ENCODE measurements around the gene DHX29. TPM values are rescaled to one million over a fixed set of nuclear protein-coding genes. Genes with fewer than 3 reads are reported as not detected.
A peak's percentile ranks its signal among the peaks of the same experiment; 100 is the strongest.

DHX29 gene
- total RNA-seq, 4 donors from 2014 or later, result 33.1 to 44.6 (median 41.0) TPM

DNA sequence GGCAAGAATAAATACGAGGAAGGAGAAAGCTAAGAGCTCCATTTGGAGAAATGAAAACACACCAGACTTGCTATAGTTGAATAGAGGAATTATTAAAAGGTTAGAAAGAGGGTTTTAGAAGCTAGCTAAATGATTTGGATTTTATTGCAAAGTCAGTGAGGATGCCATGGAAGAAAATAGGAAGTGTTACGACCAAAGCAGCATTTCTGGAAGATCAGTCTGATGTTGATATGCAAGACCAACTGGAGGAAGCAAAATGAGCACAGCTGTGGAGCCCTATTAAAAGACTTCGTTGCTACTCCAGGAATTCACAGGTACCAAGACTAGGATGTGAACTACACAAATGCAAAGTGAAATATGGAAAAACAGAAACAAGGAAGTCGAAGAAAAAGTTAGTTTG is 2.1 kb downstream of the DHX29 start:
- Histone ChIP-seq H3K36me3 (no peaks in the 10 kb centered on the region), H3K4me3 (peak overlapping the region in 2 of 4 donors; percentile 64 to 91), H3K27ac (no peak overlapping the region), H3K9me3 (no peaks in the 10 kb centered on the region), H3K4me1 (peaks cover 39 to 57% of the 10 kb centered on the region in 2 donors), H3K27me3 (no peaks in the 10 kb centered on the region)
- no peak for TF ChIP-seq POLR2A (IDR thresholded peaks at IDR 0.05)
- TF ChIP-seq, protein P1, sequence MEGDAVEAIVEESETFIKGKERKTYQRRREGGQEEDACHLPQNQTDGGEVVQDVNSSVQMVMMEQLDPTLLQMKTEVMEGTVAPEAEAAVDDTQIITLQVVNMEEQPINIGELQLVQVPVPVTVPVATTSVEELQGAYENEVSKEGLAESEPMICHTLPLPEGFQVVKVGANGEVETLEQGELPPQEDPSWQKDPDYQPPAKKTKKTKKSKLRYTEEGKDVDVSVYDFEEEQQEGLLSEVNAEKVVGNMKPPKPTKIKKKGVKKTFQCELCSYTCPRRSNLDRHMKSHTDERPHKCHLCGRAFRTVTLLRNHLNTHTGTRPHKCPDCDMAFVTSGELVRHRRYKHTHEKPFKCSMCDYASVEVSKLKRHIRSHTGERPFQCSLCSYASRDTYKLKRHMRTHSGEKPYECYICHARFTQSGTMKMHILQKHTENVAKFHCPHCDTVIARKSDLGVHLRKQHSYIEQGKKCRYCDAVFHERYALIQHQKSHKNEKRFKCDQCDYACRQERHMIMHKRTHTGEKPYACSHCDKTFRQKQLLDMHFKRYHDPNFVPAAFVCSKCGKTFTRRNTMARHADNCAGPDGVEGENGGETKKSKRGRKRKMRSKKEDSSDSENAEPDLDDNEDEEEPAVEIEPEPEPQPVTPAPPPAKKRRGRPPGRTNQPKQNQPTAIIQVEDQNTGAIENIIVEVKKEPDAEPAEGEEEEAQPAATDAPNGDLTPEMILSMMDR (IDR thresholded peaks at IDR 0.05 in 4 of 5, conservative IDR thresholded peaks at IDR 0.05 in 1 of 5), result no peak
- DNase-seq, result no peak
- no peak for ATAC-seq
- in situ Hi-C loops (cut with MboI; ENCODE audit: low sequenced_read_pairs in 4 of 4) (loop anchor here in 2 of 4 donors (25.0 kb wide), 2 partner anchors 657 to 1907 kb away; no protein-coding TSS in a partner anchor), intact Hi-C loops (cut with DNase I; ENCODE audit: low total_unique reads) (loop anchor here (5.0 to 10.0 kb wide), 3 partner anchors 133 to 1609 kb away; partner anchors contain the start of genes CDC20B and PLPP1)

DNA sequence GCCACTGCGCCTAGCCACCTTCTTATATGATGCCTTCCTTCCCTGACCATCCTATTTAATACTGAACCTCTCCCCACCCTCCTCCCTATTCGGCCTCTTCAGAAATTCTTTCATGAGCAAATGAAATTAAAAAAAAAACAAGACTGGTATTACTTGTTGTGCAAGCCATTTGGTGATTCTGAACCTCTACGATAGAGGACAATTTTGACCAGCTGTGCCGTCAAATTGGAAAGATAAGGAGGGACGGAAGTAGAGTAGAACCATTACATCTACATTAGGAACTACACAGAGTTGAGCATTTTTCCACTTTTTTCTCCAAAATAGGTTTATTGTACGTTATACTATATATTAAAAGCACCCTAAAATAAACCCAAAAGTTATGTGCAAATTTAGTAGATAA is 2.9 kb downstream of the DHX29 start:
- DNase-seq, result no peak
- intact Hi-C loops (cut with DNase I; ENCODE audit: low total_unique reads), result loop anchor here (10.0 kb wide), 2 partner anchors 230 to 1610 kb away; partner anchors contain the start of gene PLPP1
- TF ChIP-seq POLR2A (IDR thresholded peaks at IDR 0.05), result no peak
- TF ChIP-seq, protein P1 (IDR thresholded peaks at IDR 0.05 in 4 of 5, conservative IDR thresholded peaks at IDR 0.05 in 1 of 5), result no peak

DNA sequence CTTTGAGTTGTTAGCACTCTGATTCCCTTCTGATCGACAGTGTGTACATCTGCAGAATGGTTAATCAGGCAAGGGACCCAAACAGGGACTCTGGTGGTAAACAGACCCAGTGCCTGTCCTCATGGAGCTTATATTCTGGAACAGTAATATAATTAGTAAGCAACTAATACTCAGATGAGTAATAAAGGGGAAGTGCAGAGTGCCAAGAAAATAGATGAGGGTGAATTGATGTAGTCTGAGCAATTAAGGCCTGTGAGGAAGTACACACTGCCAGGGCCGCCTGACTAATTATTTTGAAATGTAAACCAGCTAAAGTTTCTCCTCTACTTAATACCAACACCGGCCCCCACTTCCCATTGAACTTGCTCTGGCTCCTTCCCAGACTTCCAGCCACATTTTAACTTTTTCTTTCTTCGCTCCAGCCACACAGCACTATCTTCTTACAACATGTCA is 4.2 kb downstream of the DHX29 start:
- Histone ChIP-seq H3K27ac (peak overlapping the region; percentile 33 to 49 (median 36)), H3K4me1 (peaks cover 23 to 38% of the 10 kb centered on the region in 2 donors), H3K4me3 (no peak overlapping the region), H3K9me3 (no peaks in the 10 kb centered on the region), H3K36me3 (no peaks in the 10 kb centered on the region), H3K27me3 (no peaks in the 10 kb centered on the region)
- in situ Hi-C loops (cut with MboI; ENCODE audit: low sequenced_read_pairs in 4 of 4), result loop anchor here in 2 of 4 donors (25.0 kb wide), 2 partner anchors 659 to 1909 kb away; no protein-coding TSS in a partner anchor
- TF ChIP-seq, protein P1 (IDR thresholded peaks at IDR 0.05 in 4 of 5, conservative IDR thresholded peaks at IDR 0.05 in 1 of 5), result no peak
- TF ChIP-seq POLR2A (IDR thresholded peaks at IDR 0.05), result no peak
- no peak for ATAC-seq
- no peak for DNase-seq
- intact Hi-C loops (cut with DNase I; ENCODE audit: low total_unique reads), result loop anchor here (10.0 kb wide), 2 partner anchors 232 to 1612 kb away; partner anchors contain the start of gene PLPP1

More for the DNA sequence above, 2.9 kb downstream of the DHX29 start:
- H3K27ac ChIP-seq, result no peak overlapping the region
- H3K4me1 ChIP-seq, result peaks cover 31 to 49% of the 10 kb centered on the region in 2 donors
- in situ Hi-C loops (cut with MboI; ENCODE audit: low sequenced_read_pairs in 4 of 4), result loop anchor here in 2 of 4 donors (25.0 kb wide), 2 partner anchors 658 to 1908 kb away; no protein-coding TSS in a partner anchor
- ATAC-seq, result no peak
- no peaks in the 10 kb centered on the region for H3K36me3 ChIP-seq
- no peaks in the 10 kb centered on the region for H3K9me3 ChIP-seq
- H3K27me3 ChIP-seq, result no peaks in the 10 kb centered on the region
- no peak overlapping the region for H3K4me3 ChIP-seq

DNA sequence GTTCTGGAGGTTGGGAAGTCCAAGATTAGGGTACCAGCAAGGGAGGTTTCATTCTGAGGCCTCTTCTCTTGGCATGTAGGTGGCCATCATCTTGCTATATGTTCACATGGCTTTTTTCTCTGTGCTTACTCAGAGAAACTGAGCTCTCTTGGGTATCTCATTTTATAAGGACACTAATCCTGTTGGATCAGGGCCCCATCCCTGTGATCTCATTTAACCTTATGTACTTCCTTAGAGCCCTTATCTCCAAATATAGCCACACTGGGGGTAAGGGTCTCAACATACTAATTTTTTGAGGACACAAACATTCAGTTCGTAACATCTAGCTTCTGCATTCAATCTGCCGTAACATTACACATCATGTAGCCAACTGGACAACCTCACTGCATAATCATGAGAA is 6.6 kb downstream of the DHX29 start:
- H3K9me3 ChIP-seq, result no peaks in the 10 kb centered on the region
- ATAC-seq, result no peak
- no peak overlapping the region for H3K27ac ChIP-seq
- DNase-seq, result no peak
- H3K4me3 ChIP-seq, result no peak overlapping the region
- no peak for TF ChIP-seq POLR2A (IDR thresholded peaks at IDR 0.05)
- TF ChIP-seq, protein P1 (IDR thresholded peaks at IDR 0.05 in 4 of 5, conservative IDR thresholded peaks at IDR 0.05 in 1 of 5), result no peak
- H3K4me1 ChIP-seq, result peaks cover 13 to 32% of the 10 kb centered on the region in 2 donors
- intact Hi-C loops (cut with DNase I; ENCODE audit: low total_unique reads), result loop anchor here (10.0 kb wide), 2 partner anchors 234 to 1614 kb away; partner anchors contain the start of gene PLPP1
- in situ Hi-C loops (cut with MboI; ENCODE audit: low sequenced_read_pairs in 4 of 4), result loop anchor here in 2 of 4 donors (25.0 kb wide), 2 partner anchors 661 to 1911 kb away; no protein-coding TSS in a partner anchor
- peaks cover 0 to 11% of the 10 kb centered on the region in 2 donors for H3K36me3 ChIP-seq
- H3K27me3 ChIP-seq, result no peaks in the 10 kb centered on the region
